GM12892 (cell line): ENCODE data around the gene RAP2C.

Source experiments
- POLR2A ChIP-seq: IDR thresholded peaks from 2 replicates; pipeline ENCODE4 v1.6.1; 2011; ENCODE audit warnings: low read depth, low read length, control low read depth
- TAF1 ChIP-seq: IDR thresholded peaks from 2 replicates; pipeline ENCODE4 v1.6.1; 2011; ENCODE audit warnings: low read depth, mild to moderate bottlenecking, control low read depth, low read length, borderline replicate concordance

DNA sequence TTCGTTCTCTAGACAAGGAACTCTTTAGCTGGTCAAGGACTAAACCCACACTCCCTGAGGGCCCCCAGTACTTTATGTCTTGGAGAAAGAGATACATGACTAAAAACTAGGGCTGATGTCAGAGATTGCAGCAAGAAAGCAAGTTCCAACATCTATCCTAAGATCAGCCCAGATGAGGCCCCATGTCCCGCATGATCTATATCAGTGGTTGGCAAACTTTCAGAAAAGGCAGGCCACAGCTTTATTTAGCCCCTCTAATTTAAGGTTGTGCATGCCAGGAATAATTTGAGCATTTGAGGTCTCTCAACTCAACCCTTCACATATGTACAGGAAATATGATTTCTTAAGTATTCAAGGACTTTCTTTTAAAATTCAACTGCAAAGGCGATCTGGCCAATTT lies 47.4 kb downstream of the RAP2C start:
- TF ChIP-seq POLR2A = no peak
- TF ChIP-seq TAF1 = no peak
